ENCODE data around the gene SAMD14. TPM values are rescaled to one million over a fixed set of nuclear protein-coding genes. Genes with fewer than 3 reads are reported as not detected.

Gene SAMD14
- total and polyA plus RNA-seq, 7 donors, result 0.55 to 2.7 (median 1.0) TPM

DNA sequence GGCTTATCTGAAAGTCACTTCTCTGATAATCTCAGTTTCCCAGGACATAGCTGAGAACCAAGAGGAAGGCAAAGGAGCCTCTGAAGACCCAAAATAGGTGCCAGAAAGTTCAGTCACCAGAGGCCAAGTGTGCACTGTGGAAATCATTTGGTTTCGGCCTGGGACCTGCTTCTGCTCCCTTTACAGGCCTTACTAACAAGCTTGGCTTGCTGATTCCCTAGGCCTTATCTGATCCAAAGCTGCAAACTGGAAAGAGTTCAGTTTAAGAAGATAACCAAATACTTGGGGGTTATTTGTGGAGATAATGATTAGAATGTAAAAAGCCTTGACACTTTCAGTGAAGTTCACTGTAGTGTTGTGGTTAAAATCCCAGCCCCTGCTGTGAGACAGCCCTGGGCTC is 57.0 kb downstream of the SAMD14 start:
- no peak for DNase-seq
- Histone ChIP-seq H3K4me3 (no peak overlapping the region), H3K27me3 (ENCODE audit: insufficient read depth in 3 of 3, low read length in 2 of 3) (no peaks in the 10 kb centered on the region), H3K27ac (no peak overlapping the region), H3K9me3 (no peaks in the 10 kb centered on the region), H3K36me3 (ENCODE audit: insufficient read depth in 1 of 2, low read depth in 1 of 2) (peaks cover 0 to 85% of the 10 kb centered on the region in 2 donors), H3K4me1 (peaks cover 6% of the 10 kb centered on the region)
- TF ChIP-seq, protein P1, sequence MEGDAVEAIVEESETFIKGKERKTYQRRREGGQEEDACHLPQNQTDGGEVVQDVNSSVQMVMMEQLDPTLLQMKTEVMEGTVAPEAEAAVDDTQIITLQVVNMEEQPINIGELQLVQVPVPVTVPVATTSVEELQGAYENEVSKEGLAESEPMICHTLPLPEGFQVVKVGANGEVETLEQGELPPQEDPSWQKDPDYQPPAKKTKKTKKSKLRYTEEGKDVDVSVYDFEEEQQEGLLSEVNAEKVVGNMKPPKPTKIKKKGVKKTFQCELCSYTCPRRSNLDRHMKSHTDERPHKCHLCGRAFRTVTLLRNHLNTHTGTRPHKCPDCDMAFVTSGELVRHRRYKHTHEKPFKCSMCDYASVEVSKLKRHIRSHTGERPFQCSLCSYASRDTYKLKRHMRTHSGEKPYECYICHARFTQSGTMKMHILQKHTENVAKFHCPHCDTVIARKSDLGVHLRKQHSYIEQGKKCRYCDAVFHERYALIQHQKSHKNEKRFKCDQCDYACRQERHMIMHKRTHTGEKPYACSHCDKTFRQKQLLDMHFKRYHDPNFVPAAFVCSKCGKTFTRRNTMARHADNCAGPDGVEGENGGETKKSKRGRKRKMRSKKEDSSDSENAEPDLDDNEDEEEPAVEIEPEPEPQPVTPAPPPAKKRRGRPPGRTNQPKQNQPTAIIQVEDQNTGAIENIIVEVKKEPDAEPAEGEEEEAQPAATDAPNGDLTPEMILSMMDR (IDR thresholded peaks at IDR 0.05), result no peak
- intact Hi-C loops (cut with DNase I), result no loop called here
- ATAC-seq, result no peak
- 78 to 91% (median 81%) methylated on average over 1 of the region's 1 CpG for WGBS, 3 donors

DNA sequence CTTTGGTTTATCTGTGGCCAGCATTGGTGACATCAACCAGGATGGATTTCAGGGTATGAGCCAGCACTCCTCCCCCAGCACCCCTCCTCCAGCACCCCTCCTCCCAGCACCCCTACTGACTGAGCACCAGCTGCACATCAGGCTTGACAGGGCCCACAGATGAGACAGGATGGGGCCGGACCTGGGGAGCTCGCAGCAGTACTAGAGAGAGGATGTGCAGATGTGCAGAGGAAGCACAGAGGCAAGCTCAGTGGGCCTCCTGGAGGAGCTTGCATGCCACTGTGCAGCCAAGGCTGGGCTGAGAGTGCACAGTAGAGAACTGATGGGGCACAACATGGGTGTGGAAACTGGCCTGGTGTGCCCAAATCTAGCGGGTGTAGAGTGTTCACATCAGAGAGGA is 57.8 kb downstream of the SAMD14 start:
- H3K4me1 ChIP-seq, result peaks cover 14% of the 10 kb centered on the region
- TF ChIP-seq, protein P1 (IDR thresholded peaks at IDR 0.05), result no peak
- peaks cover 0 to 77% of the 10 kb centered on the region in 2 donors for H3K36me3 ChIP-seq (ENCODE audit: insufficient read depth in 1 of 2, low read depth in 1 of 2)
- WGBS, 3 donors, result 90 to 98% (median 90%) methylated on average over 3 of the region's 3 CpGs
- no peaks in the 10 kb centered on the region for H3K9me3 ChIP-seq
- H3K27me3 ChIP-seq (ENCODE audit: insufficient read depth in 3 of 3, low read length in 2 of 3), result no peaks in the 10 kb centered on the region
- no peak for DNase-seq
- intact Hi-C loops (cut with DNase I), result no loop called here
- no peak overlapping the region for H3K4me3 ChIP-seq
- H3K27ac ChIP-seq, result no peak overlapping the region
- ATAC-seq, result no peak

DNA sequence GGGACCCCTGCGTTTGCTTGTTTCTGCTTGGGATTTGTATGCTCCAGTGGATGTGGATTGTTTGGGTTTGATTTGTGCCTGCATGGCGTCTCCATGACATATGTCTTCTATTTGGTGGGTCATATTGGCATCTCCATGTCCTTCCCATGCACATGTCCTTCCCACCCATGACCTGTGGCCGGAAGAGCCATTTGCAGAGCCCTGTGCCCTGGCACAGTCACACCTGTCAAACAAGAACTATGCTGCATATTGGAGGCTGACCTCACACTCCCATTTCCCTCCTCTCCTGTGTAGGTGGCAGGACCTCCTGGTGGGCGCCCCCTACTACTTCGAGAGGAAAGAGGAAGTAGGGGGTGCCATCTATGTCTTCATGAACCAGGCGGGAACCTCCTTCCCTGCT is 58.3 kb downstream of the SAMD14 start:
- Histone ChIP-seq H3K4me1 (peaks cover 18% of the 10 kb centered on the region), H3K9me3 (no peaks in the 10 kb centered on the region), H3K4me3 (no peak overlapping the region), H3K36me3 (ENCODE audit: insufficient read depth in 1 of 2, low read depth in 1 of 2) (peaks cover 0 to 73% of the 10 kb centered on the region in 2 donors), H3K27me3 (ENCODE audit: insufficient read depth in 3 of 3, low read length in 2 of 3) (no peaks in the 10 kb centered on the region), H3K27ac (no peak overlapping the region)
- ATAC-seq (no peak), DNase-seq (no peak)
- TF ChIP-seq, protein P1 (IDR thresholded peaks at IDR 0.05), result no peak
- WGBS, 3 donors, result 79 to 95% (median 85%) methylated on average over 6 of the region's 6 CpGs
- intact Hi-C loops (cut with DNase I), result no loop called here

DNA sequence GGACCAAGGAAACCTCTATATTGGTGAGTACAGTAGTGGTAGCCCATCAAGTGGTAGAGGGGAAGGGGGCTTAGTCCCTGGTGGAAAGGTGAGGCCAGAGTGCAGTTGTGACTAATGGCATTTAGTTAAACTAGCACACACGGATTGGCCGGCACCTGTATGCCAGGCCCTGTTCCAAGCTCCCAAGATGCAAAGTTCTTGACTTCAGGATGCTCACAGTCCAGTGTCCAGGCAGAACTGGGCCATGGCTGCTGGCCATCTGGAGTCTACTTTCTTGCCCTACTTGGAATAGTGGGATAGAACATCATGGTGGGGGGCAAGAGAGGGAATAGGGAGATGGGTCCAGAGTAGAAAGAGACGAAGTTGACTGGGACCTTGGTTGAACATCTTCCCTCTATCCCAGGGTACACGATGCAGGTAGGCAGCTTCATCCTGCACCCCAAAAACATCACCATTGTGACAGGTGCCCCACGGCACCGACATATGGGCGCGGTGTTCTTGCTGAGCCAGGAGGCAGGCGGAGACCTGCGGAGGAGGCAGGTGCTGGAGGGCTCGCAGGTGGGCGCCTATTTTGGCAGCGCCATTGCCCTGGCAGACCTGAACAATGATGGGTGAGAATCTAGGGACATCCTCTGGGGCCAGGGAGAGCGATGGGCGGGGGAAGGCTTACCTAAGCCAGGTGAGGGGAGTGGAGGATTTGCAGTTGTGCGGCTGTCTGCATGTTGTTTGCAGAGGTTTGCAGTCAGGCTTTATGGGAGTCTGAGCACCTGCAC is 58.9 kb downstream of the SAMD14 start:
- no peak overlapping the region for H3K4me3 ChIP-seq
- DNase-seq, result no peak
- no peaks in the 10 kb centered on the region for H3K27me3 ChIP-seq (ENCODE audit: insufficient read depth in 3 of 3, low read length in 2 of 3)
- no peak for ATAC-seq
- peaks cover 24% of the 10 kb centered on the region for H3K4me1 ChIP-seq
- H3K9me3 ChIP-seq, result no peaks in the 10 kb centered on the region
- WGBS, 3 donors, result 82 to 98% (median 90%) methylated on average over 16 of the region's 16 CpGs
- no peak overlapping the region for H3K27ac ChIP-seq
- intact Hi-C loops (cut with DNase I), result no loop called here
- H3K36me3 ChIP-seq (ENCODE audit: insufficient read depth in 1 of 2, low read depth in 1 of 2), result peaks cover 0 to 67% of the 10 kb centered on the region in 2 donors
- TF ChIP-seq, protein P1 (IDR thresholded peaks at IDR 0.05), result no peak

Data from psoas muscle (tissue), 8 donors.